Measurements from ENCODE around the gene CDC16. TPM values are rescaled to one million over a fixed set of nuclear protein-coding genes. Genes with fewer than 3 reads are reported as not detected.

CDC16 gene
- total and polyA plus RNA-seq, 9 of the 15 experiments (the other 6 are each of a cell fraction or from before 2014, with no cell fraction given): 23.2 to 102 (median 51.6) TPM

GRCh38 chr13:114304346-114305034, 69.8 kb downstream of the CDC16 start:
- ChIA-PET POLR2A (interaction anchor here (0.8 kb wide), 1 partner anchor 23 kb away, joined by 3 read pairs; the partner anchor contains the start of gene UPF3A), CTCF (ENCODE audit: low intra/inter-chr PET ratio) (no interaction called here)
- Histone ChIP-seq H2AFZ (ENCODE audit: low read depth, low read length) (no peak overlapping the region), H3K9me1 (ENCODE audit: control insufficient read depth, insufficient read depth, low read length) (no peaks in the 10 kb centered on the region), H3K27me3 (ENCODE audit: control insufficient read depth in 2 of 2, insufficient read depth in 2 of 2, low read length in 2 of 2) (no peaks in the 10 kb centered on the region), H3K27ac (ENCODE audit: extremely low read depth, low read depth, low read length) (no peak overlapping the region), H3K36me3 (ENCODE audit: control insufficient read depth, insufficient read depth, low read length) (peaks cover 48% of the 10 kb centered on the region; the same call in 2 of the 3 replicates), H3K4me3 (no peak overlapping the region), H4K20me1 (replicated peaks; ENCODE audit: control insufficient read depth, insufficient read depth, low read length) (no peaks in the 10 kb centered on the region), H3K9ac (ENCODE audit: insufficient read depth in 1 of 2, low read depth in 2 of 2, low read length in 2 of 2) (0 out of 4 replicates have a peak overlapping the region, but pooled peaks of 1 of the 2 experiments have one; percentile 58), H3K9me3 (replicated peaks; ENCODE audit: control insufficient read depth, insufficient read depth, low read depth, low read length) (no peaks in the 10 kb centered on the region), H3K79me2 (ENCODE audit: control insufficient read depth, insufficient read depth, low read length) (no peaks in the 10 kb centered on the region), H3K4me2 (ENCODE audit: insufficient read depth, low read length) (no peak overlapping the region), H3K4me1 (replicated peaks in 1 of 2; ENCODE audit: control insufficient read depth in 2 of 2, insufficient read depth in 2 of 2, low read length in 2 of 2) (peaks cover 0 to 4% of the 10 kb centered on the region in 2 experiments; a peak in 2 of 5 replicates)
- ATAC-seq: no peak
- WGBS (ENCODE audit: insufficient coverage, low coverage, missing lambda C conversion rate): 71% methylated on average over 3 of the region's 13 CpGs
- DNase-seq (ENCODE audit: extremely low read depth in 1 of 4, low spot score in 3 of 4): no peak
- FAIRE-seq: peak; percentile 51
- intact Hi-C loops (cut with micrococcal nuclease): loop anchor here (1.0 kb wide), 1 partner anchor 35 kb away; no protein-coding TSS in a partner anchor
- in situ Hi-C loops (cut with MboI): no loop called here
- TF ChIP-seq SAP30 (IDR thresholded peaks at IDR 0.05; ENCODE audit: borderline replicate concordance, insufficient read depth, low read depth, low read length, poor library complexity, severe bottlenecking) (no peak), TRIM25 (IDR thresholded peaks at IDR 0.05; ENCODE audit: borderline replicate concordance) (no peak), GTF2F1 (IDR thresholded peaks at IDR 0.05; ENCODE audit: low read depth, low read length) (no peak), ZNF77 (CRISPR knock-in tag; IDR thresholded peaks at IDR 0.05) (no peak), ARID3A (IDR thresholded peaks at IDR 0.05; ENCODE audit: borderline replicate concordance, low read depth, low read length) (no peak), NR2C2 (CRISPR knock-in tag; IDR thresholded peaks at IDR 0.05) (no peak), NR2C2 (tag; IDR thresholded peaks at IDR 0.05) (no peak)
- TF ChIP-seq, protein P1, sequence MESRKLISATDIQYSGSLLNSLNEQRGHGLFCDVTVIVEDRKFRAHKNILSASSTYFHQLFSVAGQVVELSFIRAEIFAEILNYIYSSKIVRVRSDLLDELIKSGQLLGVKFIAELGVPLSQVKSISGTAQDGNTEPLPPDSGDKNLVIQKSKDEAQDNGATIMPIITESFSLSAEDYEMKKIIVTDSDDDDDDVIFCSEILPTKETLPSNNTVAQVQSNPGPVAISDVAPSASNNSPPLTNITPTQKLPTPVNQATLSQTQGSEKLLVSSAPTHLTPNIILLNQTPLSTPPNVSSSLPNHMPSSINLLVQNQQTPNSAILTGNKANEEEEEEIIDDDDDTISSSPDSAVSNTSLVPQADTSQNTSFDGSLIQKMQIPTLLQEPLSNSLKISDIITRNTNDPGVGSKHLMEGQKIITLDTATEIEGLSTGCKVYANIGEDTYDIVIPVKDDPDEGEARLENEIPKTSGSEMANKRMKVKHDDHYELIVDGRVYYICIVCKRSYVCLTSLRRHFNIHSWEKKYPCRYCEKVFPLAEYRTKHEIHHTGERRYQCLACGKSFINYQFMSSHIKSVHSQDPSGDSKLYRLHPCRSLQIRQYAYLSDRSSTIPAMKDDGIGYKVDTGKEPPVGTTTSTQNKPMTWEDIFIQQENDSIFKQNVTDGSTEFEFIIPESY (CRISPR knock-in tag; IDR thresholded peaks at IDR 0.05): no peak
- TF ChIP-seq, protein P2, sequence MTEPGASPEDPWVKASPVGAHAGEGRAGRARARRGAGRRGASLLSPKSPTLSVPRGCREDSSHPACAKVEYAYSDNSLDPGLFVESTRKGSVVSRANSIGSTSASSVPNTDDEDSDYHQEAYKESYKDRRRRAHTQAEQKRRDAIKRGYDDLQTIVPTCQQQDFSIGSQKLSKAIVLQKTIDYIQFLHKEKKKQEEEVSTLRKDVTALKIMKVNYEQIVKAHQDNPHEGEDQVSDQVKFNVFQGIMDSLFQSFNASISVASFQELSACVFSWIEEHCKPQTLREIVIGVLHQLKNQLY (CRISPR knock-in tag; conservative IDR thresholded peaks at IDR 0.05): no peak
- TF ChIP-seq, protein P3, sequence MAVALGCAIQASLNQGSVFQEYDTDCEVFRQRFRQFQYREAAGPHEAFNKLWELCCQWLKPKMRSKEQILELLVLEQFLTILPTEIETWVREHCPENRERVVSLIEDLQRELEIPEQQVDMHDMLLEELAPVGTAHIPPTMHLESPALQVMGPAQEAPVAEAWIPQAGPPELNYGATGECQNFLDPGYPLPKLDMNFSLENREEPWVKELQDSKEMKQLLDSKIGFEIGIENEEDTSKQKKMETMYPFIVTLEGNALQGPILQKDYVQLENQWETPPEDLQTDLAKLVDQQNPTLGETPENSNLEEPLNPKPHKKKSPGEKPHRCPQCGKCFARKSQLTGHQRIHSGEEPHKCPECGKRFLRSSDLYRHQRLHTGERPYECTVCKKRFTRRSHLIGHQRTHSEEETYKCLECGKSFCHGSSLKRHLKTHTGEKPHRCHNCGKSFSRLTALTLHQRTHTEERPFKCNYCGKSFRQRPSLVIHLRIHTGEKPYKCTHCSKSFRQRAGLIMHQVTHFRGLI (CRISPR knock-in tag; IDR thresholded peaks at IDR 0.05): no peak
- BruUV-seq (replicated peaks): no TSS peak
